Measurements from ENCODE around the gene TVP23B.
"Not testable (repeated sequence)": the region's sequence is repeated elsewhere in the genome, so short reads cannot be mapped to it uniquely, and the experiment has no call there.

- TF ChIP-seq EZH2phosphoT487 (IDR thresholded peaks at IDR 0.05; ENCODE audit: borderline replicate concordance); CTCF (conservative IDR thresholded peaks at IDR 0.05; ENCODE audit: low read length): not testable (repeated sequence)
Observed at GRCh38 chr17:18757368-18758044, 23.5 kb upstream of the TVP23B start.

Measured in Loucy (cell line).